IMR-90 (cell line): Measurements from ENCODE around the gene SERPINB1.

Experiments used
- CEBPB ChIP-seq: IDR thresholded peaks from 2 replicates; pipeline ENCODE4 v1.6.1; 2012; ENCODE audit warnings: low read depth, low read length, improper control_type of control experiment
- FOS ChIP-seq: fragments of 150-350 bp; IDR thresholded peaks from 2 replicates; pipeline ENCODE4 v1.6.1; 2016; ENCODE audit warnings: low read depth, low read length
- MXI1 ChIP-seq: IDR thresholded peaks from 2 replicates; pipeline ENCODE4 v1.6.1; 2012; ENCODE audit warnings: low read depth, mild to moderate bottlenecking, low read length, moderate library complexity, borderline replicate concordance
- POLR2A ChIP-seq: IDR thresholded peaks from 2 replicates; pipeline ENCODE4 v1.6.1; 2012; ENCODE audit warnings: mild to moderate bottlenecking, low read depth, low read length
- TF ChIP-seq, protein P1 (sequence below): conservative IDR thresholded peaks from 2 replicates; pipeline ENCODE4 v1.5.1; 2012; ENCODE audit warnings: mild to moderate bottlenecking, low read depth, low read length, improper control_type of control experiment

DNA sequence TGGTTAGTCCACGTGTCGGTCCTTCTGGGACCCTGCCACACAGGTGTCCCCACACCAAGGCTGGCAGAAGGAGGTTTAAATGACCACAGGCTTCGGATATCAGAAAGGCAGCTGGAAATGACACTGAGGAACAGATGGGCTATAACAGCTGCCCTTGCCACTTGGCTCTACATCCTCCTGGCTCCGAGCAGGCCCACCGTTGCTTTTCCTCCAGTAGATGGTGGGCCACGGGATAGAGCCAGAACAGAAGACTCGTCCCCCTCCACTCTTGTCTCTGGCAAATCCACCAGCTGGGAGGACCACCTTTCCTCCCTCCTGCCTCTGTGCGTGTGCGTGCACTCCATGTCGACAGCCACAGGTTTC, 58.9 kb downstream of the SERPINB1 start:
- TF ChIP-seq POLR2A, result no peak
- TF ChIP-seq, protein P1, sequence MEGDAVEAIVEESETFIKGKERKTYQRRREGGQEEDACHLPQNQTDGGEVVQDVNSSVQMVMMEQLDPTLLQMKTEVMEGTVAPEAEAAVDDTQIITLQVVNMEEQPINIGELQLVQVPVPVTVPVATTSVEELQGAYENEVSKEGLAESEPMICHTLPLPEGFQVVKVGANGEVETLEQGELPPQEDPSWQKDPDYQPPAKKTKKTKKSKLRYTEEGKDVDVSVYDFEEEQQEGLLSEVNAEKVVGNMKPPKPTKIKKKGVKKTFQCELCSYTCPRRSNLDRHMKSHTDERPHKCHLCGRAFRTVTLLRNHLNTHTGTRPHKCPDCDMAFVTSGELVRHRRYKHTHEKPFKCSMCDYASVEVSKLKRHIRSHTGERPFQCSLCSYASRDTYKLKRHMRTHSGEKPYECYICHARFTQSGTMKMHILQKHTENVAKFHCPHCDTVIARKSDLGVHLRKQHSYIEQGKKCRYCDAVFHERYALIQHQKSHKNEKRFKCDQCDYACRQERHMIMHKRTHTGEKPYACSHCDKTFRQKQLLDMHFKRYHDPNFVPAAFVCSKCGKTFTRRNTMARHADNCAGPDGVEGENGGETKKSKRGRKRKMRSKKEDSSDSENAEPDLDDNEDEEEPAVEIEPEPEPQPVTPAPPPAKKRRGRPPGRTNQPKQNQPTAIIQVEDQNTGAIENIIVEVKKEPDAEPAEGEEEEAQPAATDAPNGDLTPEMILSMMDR, result no peak
- no peak for TF ChIP-seq MXI1
- TF ChIP-seq CEBPB, result no peak
- TF ChIP-seq FOS, result no peak
